WTC11 (cell line): ENCODE measurements around the gene POLE3. TPM values are rescaled to one million over a fixed set of nuclear protein-coding genes. Genes with fewer than 3 reads are reported as not detected.

ENCODE experiments used
- ARID4B ChIP-seq: sonication (generic); formaldehyde crosslinking; IDR thresholded peaks from 2 replicates; pipeline ENCODE4 v1.8.0; 2023; ENCODE audit warnings: missing genetic modification reagents, mild to moderate bottlenecking, borderline replicate concordance
- ATF1 ChIP-seq: sonication (generic); formaldehyde crosslinking; IDR thresholded peaks from 2 replicates; pipeline ENCODE4 v1.8.1; 2023; ENCODE audit warnings: mild to moderate bottlenecking, moderate library complexity, missing genetic modification reagents
- ATF2 ChIP-seq: sonication (generic); formaldehyde crosslinking; IDR thresholded peaks from 2 replicates; pipeline ENCODE4 v1.8.1; 2022; ENCODE audit warnings: low read depth, missing genetic modification reagents, borderline replicate concordance
- FOXP4 ChIP-seq: sonication (generic); formaldehyde crosslinking; IDR thresholded peaks from 2 replicates; pipeline ENCODE4 v1.8.0; 2022; ENCODE audit warnings: mild to moderate bottlenecking, missing genetic modification reagents
- IRF1 ChIP-seq: sonication (generic); formaldehyde crosslinking; IDR thresholded peaks from 2 replicates; pipeline ENCODE4 v1.8.0; 2023; ENCODE audit warnings: missing genetic modification reagents
- JUN ChIP-seq: sonication (generic); formaldehyde crosslinking; IDR thresholded peaks from 2 replicates; pipeline ENCODE4 v1.8.0; 2023; ENCODE audit warnings: mild to moderate bottlenecking, missing genetic modification reagents
- KAT7 ChIP-seq: sonication (generic); formaldehyde crosslinking; IDR thresholded peaks from 2 replicates; pipeline ENCODE4 v1.8.1; 2023; ENCODE audit warnings: missing genetic modification reagents, mild to moderate bottlenecking, borderline replicate concordance
- PRDM15 ChIP-seq: sonication (generic); formaldehyde crosslinking; IDR thresholded peaks from 2 replicates; pipeline ENCODE4 v1.8.0; 2022; ENCODE audit warnings: missing genetic modification reagents
- SMAD4 ChIP-seq: sonication (generic); formaldehyde crosslinking; IDR thresholded peaks from 2 replicates; pipeline ENCODE4 v1.8.0; 2022; ENCODE audit warnings: mild to moderate bottlenecking, missing genetic modification reagents
- SP1 ChIP-seq: sonication (generic); formaldehyde crosslinking; conservative IDR thresholded peaks from 2 replicates; pipeline ENCODE4 v1.8.1; 2022; ENCODE audit warnings: missing genetic modification reagents
- TEAD4 ChIP-seq: sonication (generic); formaldehyde crosslinking; IDR thresholded peaks from 2 replicates; pipeline ENCODE4 v1.8.0; 2022; ENCODE audit warnings: mild to moderate bottlenecking, missing genetic modification reagents
- USF1 ChIP-seq: sonication (generic); formaldehyde crosslinking; IDR thresholded peaks from 2 replicates; pipeline ENCODE4 v1.8.0; 2022; ENCODE audit warnings: mild to moderate bottlenecking, missing genetic modification reagents
- ZBTB43 ChIP-seq: sonication (generic); formaldehyde crosslinking; IDR thresholded peaks from 2 replicates; pipeline ENCODE4 v1.8.1; 2023; ENCODE audit warnings: mild to moderate bottlenecking, missing genetic modification reagents
- ZNF281 ChIP-seq: sonication (generic); formaldehyde crosslinking; IDR thresholded peaks from 2 replicates; pipeline ENCODE4 v1.8.0; 2023; ENCODE audit warnings: mild to moderate bottlenecking, missing genetic modification reagents
- ZSCAN18 ChIP-seq: fragments of 250-450 bp; sonication (Bioruptor Pico); IDR thresholded peaks from 2 replicates; pipeline ENCODE4 v2.1.2; 2022; ENCODE audit warnings: mild to moderate bottlenecking, moderate library complexity
- total RNA-seq: library from RNA; stranded (reverse); gene quantifications from 3 replicates; pipeline ENCODE4 v1.2.3, GENCODE V29; 2021

POLE3 gene
- total RNA-seq, 1 experiment from 2014 or later: 43.6 TPM

- TF ChIP-seq SP1 (CRISPR knock-in tag) (peak; percentile 93), USF1 (peak; percentile 93), ZBTB43 (0 out of 2 replicates have a peak, but pooled peaks have one; percentile 13), SMAD4 (CRISPR knock-in tag) (0 out of 2 replicates have a peak, but pooled peaks have one; percentile 10), ZNF281 (CRISPR knock-in tag) (peak; percentile 92), ARID4B (CRISPR knock-in tag) (peak; percentile 24), ZSCAN18 (CRISPR knock-in tag) (no peak), JUN (CRISPR knock-in tag) (0 out of 2 replicates have a peak, but pooled peaks have one; percentile 38), FOXP4 (CRISPR knock-in tag) (peak; percentile 82), PRDM15 (CRISPR knock-in tag) (no peak), KAT7 (no peak), ATF2 (CRISPR knock-in tag) (no peak), ATF1 (CRISPR knock-in tag) (no peak), TEAD4 (CRISPR knock-in tag) (0 out of 2 replicates have a peak, but pooled peaks have one; percentile 8), IRF1 (CRISPR knock-in tag) (0 out of 2 replicates have a peak, but pooled peaks have one; percentile 29)
Observed at GRCh38 chr9:113410207-113410864, at the start of gene POLE3, which contains the start of gene C9orf43 (continued).
